Measurements from ENCODE around the gene GAB3. TPM values are rescaled to one million over a fixed set of nuclear protein-coding genes. Genes with fewer than 3 reads are reported as not detected.
A peak's percentile ranks its signal among the peaks of the same experiment; 100 is the strongest.

GAB3 gene
- total RNA-seq, 1 donor from 2014 or later: 1.1 TPM

DNA sequence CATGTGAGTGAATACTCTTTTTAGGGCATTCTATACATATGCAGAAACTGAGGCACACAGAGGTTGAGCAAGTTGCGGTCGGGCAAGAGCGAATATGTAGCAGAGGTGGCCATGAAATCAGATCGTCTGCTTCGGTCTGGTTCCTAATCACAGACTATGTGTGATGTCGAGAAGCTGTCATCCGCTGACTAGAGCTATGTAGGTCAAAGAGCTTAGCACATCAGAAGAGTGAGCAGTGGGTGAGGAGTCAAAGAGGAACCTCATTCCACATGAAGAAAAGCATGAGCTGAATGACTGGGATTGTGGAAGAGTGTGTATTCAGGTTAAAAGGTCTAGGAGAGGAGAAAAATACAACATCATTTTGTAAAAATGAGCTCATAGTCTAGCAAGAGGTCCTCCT lies 19.0 kb downstream of the GAB3 start:
- Mint-ChIP-seq H3K36me3 (ENCODE audit: unreplicated experiment) (no peaks in the 10 kb centered on the region), H3K9me3 (ENCODE audit: unreplicated experiment) (peaks cover 19% of the 10 kb centered on the region), H3K4me3 (ENCODE audit: unreplicated experiment) (no peak overlapping the region), H3K27ac (ENCODE audit: unreplicated experiment) (no peak overlapping the region), H3K27me3 (ENCODE audit: unreplicated experiment) (no peaks in the 10 kb centered on the region), H3K4me1 (ENCODE audit: unreplicated experiment) (peaks cover 71% of the 10 kb centered on the region)
- TF ChIP-seq, protein P1, sequence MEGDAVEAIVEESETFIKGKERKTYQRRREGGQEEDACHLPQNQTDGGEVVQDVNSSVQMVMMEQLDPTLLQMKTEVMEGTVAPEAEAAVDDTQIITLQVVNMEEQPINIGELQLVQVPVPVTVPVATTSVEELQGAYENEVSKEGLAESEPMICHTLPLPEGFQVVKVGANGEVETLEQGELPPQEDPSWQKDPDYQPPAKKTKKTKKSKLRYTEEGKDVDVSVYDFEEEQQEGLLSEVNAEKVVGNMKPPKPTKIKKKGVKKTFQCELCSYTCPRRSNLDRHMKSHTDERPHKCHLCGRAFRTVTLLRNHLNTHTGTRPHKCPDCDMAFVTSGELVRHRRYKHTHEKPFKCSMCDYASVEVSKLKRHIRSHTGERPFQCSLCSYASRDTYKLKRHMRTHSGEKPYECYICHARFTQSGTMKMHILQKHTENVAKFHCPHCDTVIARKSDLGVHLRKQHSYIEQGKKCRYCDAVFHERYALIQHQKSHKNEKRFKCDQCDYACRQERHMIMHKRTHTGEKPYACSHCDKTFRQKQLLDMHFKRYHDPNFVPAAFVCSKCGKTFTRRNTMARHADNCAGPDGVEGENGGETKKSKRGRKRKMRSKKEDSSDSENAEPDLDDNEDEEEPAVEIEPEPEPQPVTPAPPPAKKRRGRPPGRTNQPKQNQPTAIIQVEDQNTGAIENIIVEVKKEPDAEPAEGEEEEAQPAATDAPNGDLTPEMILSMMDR (IDR thresholded peaks at IDR 0.05): no peak
- no peak for DNase-seq (ENCODE audit: extremely low spot score, unreplicated experiment)

DNA sequence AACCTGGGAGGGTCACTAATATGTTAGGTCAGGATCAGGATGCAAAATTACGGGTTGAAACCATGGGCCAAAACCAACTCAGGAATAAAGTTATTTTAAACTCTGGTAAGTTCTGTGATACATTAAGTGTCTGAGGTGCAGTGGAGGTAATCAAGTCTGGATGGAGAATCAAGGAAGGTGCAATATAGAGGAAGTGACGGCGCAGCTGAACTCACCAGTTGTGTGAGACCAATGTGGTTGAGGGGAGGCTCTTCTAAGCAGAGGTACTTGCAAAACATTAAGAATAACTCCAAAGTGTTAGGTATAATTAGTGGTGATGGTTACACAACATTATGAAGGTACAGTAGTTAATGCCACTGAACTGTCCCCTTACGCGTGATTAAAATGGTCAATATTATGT lies 19.7 kb downstream of the GAB3 start:
- H3K27me3 Mint-ChIP-seq (ENCODE audit: unreplicated experiment): no peaks in the 10 kb centered on the region
- H3K27ac Mint-ChIP-seq (ENCODE audit: unreplicated experiment): no peak overlapping the region
- no peak overlapping the region for H3K4me3 Mint-ChIP-seq (ENCODE audit: unreplicated experiment)
- DNase-seq (ENCODE audit: extremely low spot score, unreplicated experiment): no peak
- H3K9me3 Mint-ChIP-seq (ENCODE audit: unreplicated experiment): peaks cover 23% of the 10 kb centered on the region
- no peaks in the 10 kb centered on the region for H3K36me3 Mint-ChIP-seq (ENCODE audit: unreplicated experiment)
- TF ChIP-seq, protein P1 (IDR thresholded peaks at IDR 0.05): no peak
- peaks cover 67% of the 10 kb centered on the region for H3K4me1 Mint-ChIP-seq (ENCODE audit: unreplicated experiment)

DNA sequence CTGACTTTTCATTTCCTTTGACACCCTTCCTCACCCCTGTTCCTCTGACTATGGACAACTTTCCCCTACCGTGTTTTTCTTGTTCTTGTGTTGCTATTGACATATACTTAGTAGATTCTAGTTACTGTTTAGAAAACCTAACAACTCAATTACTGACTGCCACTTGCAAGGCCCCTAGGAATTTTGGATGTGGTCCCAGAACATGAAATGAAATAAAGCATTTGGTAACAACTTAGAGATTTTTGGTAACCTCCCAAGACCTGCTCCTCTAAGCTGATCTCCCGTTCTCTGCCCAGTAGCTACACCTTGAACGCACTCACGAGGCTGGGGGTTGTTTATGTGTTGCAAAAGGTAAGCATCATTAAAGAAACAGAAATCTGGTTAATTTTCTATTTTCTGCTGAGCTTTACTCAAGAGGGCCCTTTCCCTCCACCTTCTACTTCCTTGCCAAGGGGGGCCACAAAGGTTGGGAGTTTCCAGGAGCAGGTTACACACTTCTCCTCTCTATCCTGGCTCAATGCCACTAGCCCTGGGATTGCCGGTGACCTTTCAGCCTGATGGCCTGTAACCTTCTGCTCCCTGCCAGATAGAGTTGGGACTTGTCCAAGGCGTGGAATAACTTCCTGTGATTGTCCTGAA lies 20.5 kb downstream of the GAB3 start:
- Mint-ChIP-seq H3K36me3 (ENCODE audit: unreplicated experiment) (no peaks in the 10 kb centered on the region), H3K4me1 (ENCODE audit: unreplicated experiment) (peaks cover 59% of the 10 kb centered on the region), H3K4me3 (ENCODE audit: unreplicated experiment) (no peak overlapping the region), H3K27ac (ENCODE audit: unreplicated experiment) (peak overlapping the region; percentile 21), H3K9me3 (ENCODE audit: unreplicated experiment) (peaks cover 23% of the 10 kb centered on the region), H3K27me3 (ENCODE audit: unreplicated experiment) (no peaks in the 10 kb centered on the region)
- TF ChIP-seq, protein P1 (IDR thresholded peaks at IDR 0.05): no peak
- no peak for DNase-seq (ENCODE audit: extremely low spot score, unreplicated experiment)

DNA sequence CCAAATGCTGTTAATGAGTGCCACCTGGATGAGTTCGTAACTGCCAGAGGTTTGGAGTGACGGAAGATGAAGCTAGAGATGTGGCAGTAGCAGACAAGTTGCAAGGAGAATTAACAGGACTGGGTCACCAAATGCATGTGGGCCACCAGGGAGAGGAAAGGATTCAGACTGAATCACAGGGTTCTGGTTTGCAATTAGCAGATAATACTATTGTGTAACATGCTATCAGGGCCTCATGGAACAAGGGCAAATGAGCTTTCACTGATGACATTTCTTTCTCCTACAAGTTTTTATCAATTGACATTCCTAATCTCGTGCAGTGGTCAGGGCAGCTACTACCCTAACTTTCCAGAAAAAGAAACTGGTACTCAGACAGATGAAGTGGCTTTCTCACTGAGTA lies 21.4 kb downstream of the GAB3 start:
- H3K9me3 Mint-ChIP-seq (ENCODE audit: unreplicated experiment): peaks cover 23% of the 10 kb centered on the region
- no peaks in the 10 kb centered on the region for H3K36me3 Mint-ChIP-seq (ENCODE audit: unreplicated experiment)
- peaks cover 52% of the 10 kb centered on the region for H3K4me1 Mint-ChIP-seq (ENCODE audit: unreplicated experiment)
- DNase-seq (ENCODE audit: extremely low spot score, unreplicated experiment): no peak
- no peak overlapping the region for H3K4me3 Mint-ChIP-seq (ENCODE audit: unreplicated experiment)
- no peak overlapping the region for H3K27ac Mint-ChIP-seq (ENCODE audit: unreplicated experiment)
- H3K27me3 Mint-ChIP-seq (ENCODE audit: unreplicated experiment): no peaks in the 10 kb centered on the region
- TF ChIP-seq, protein P1 (IDR thresholded peaks at IDR 0.05): no peak

DNA sequence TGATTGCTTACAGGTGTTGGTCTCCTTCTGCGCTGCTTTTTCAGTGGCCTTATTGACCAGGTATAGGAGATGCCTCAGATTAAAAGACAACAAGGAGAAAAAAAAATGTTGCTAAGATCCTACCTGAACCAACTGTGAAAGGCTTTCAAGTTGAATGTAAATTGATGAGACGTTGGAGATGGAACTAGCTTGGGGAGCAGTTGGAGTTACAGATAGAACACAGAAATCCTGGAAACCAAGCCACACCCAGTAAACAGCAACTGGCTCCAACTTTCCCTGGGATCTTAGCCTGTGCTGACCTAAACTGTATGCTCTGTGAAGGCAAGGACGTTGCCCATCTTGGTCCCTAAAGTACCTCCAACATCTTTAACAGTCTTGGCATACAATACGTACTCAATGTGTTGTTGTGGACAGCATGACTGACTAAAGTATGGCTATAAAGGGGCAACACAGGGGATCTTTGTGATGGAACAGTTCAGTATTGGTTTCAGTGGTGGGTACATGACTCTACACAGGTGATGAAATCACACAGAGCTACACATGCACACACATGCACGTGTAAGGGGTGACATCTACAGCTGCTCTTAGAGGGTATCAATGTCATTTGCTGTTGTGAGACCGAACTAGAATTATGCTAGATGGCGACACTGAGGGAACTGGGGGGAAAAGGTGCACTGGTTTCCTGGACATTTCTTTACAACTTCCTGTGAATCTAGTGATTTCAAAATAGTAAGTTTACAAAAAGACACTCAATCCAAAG lies 22.3 kb downstream of the GAB3 start:
- peaks cover 21% of the 10 kb centered on the region for H3K9me3 Mint-ChIP-seq (ENCODE audit: unreplicated experiment)
- no peaks in the 10 kb centered on the region for H3K27me3 Mint-ChIP-seq (ENCODE audit: unreplicated experiment)
- H3K27ac Mint-ChIP-seq (ENCODE audit: unreplicated experiment): no peak overlapping the region
- TF ChIP-seq, protein P1 (IDR thresholded peaks at IDR 0.05): no peak
- no peaks in the 10 kb centered on the region for H3K36me3 Mint-ChIP-seq (ENCODE audit: unreplicated experiment)
- peaks cover 47% of the 10 kb centered on the region for H3K4me1 Mint-ChIP-seq (ENCODE audit: unreplicated experiment)
- no peak for DNase-seq (ENCODE audit: extremely low spot score, unreplicated experiment)
- no peak overlapping the region for H3K4me3 Mint-ChIP-seq (ENCODE audit: unreplicated experiment)

All from osteocyte (in vitro differentiated cells).